HCT116 (cell line): ENCODE data around the gene DYNC2LI1. TPM values are rescaled to one million over a fixed set of nuclear protein-coding genes. Genes with fewer than 3 reads are reported as not detected.

Source experiments
- ATAC-seq: fragments of 200-7000 bp; cut with Tn5 transposase; 2 replicates; pipeline ENCODE4 v1.9.1; 2020; ENCODE audit warnings: mild to moderate bottlenecking, moderate library complexity
- BruUV-seq: library from RNA; stranded (reverse); fragments of 400-500 nt; replicated peaks from 2 replicates; lab custom pipeline; 2021; lab: Mats Ljungman, UMichigan
- CTCF ChIA-PET: fragments of 300-600 bp; sonication (Branson Sonifier 250); formaldehyde crosslinking; loops from one replicate; lab custom pipeline; 2021; ENCODE audit warnings: antibody characterized with exemption; lab: Charles Lee
- POLR2A ChIA-PET: fragments of 300-600, 350-600 bp; sonication (Branson Sonifier 250); formaldehyde crosslinking; loops from one replicate; lab custom pipeline; 2021; ENCODE audit warnings: antibody characterized with exemption; lab: Charles Lee
- RAD21 ChIA-PET, 2 experiments: fragments of 300-600 bp; sonication (Branson Sonifier 250); formaldehyde crosslinking; loops; one replicate each; lab custom pipeline; 2023; ENCODE audit warnings: low total read pairs in 2 of 2; ENCODE audit not compliant: uncharacterized antibody in 2 of 2, unreplicated experiment in 2 of 2, low non-redundant PET in 1 of 2; lab: Charles Lee
- DNase-seq: peaks from one replicate; pipeline ENCODE4 v3.0.0-alpha.2; 2010; ENCODE audit warnings: low read depth, low spot score
- H2AFZ ChIP-seq: fragments of 200-600 bp; shearing (Covaris generic), sonication (generic); 2 replicates; pipeline ENCODE4 v1.6.1; 2017; ENCODE audit warnings: low read depth, mixed run types, mixed read lengths, antibody characterized with exemption, low read length; ENCODE audit not compliant: poor library complexity, severe bottlenecking
- H3K27ac ChIP-seq: 2 replicates; pipeline ENCODE4 v1.5.1; 2012; ENCODE audit warnings: low read depth, low read length
- H3K27me3 ChIP-seq: fragments of 200-600 bp; sonication (generic); 2 replicates; pipeline ENCODE4 v1.6.1; 2016; ENCODE audit warnings: mixed run types, low read length, mixed read lengths; ENCODE audit not compliant: insufficient read depth
- H3K36me3 ChIP-seq, 2 experiments: fragments of 200-500 bp in 1 of 2; fragments of 200-600 bp in 1 of 2; sonication (Bioruptor generic) in 1 of 2; sonication (generic) in 1 of 2; 2 replicates each; pipeline versions ENCODE4 v1.5.1 to v1.6.1; 2014 to 2016; ENCODE audit warnings: low read length in 2 of 2, inconsistent platforms in 1 of 2, mixed read lengths in 1 of 2, mixed run types in 1 of 2; ENCODE audit not compliant: insufficient read depth in 2 of 2, control insufficient read depth in 1 of 2
- H3K4me1 ChIP-seq, 2 experiments: fragments of 200-600 bp in 1 of 2; sonication (generic) in 1 of 2; 2 replicates each; pipeline versions ENCODE4 v1.5.1 to v1.6.1; 2012 to 2017; ENCODE audit warnings: low read length in 2 of 2, inconsistent platforms in 1 of 2, mild to moderate bottlenecking in 1 of 2, mixed read lengths in 1 of 2, mixed run types in 1 of 2, moderate library complexity in 1 of 2; ENCODE audit not compliant: insufficient read depth in 2 of 2, control insufficient read depth in 1 of 2
- H3K4me2 ChIP-seq: fragments of 200-600 bp; sonication (generic); 2 replicates; pipeline ENCODE4 v1.6.1; 2017; ENCODE audit warnings: mixed run types, low read length, mixed read lengths
- H3K4me3 ChIP-seq, 2 experiments: fragments of 200-600 bp in 1 of 2; sonication (generic) in 1 of 2; replicated peaks in 1 of 2; 2 replicates each; pipeline ENCODE4 v1.5.1; 2011 to 2016; ENCODE audit warnings: low read length in 2 of 2, control low read depth in 1 of 2, low read depth in 1 of 2, mild to moderate bottlenecking in 1 of 2, mixed read lengths in 1 of 2, mixed run types in 1 of 2
- H3K79me2 ChIP-seq: fragments of 200-600 bp; sonication (generic); 2 replicates; pipeline ENCODE4 v1.6.1; 2017; ENCODE audit warnings: mild to moderate bottlenecking, mixed run types, low read length, moderate library complexity, mixed read lengths; ENCODE audit not compliant: insufficient read depth
- H3K9ac ChIP-seq: fragments of 200-600 bp; sonication (generic); 2 replicates; pipeline ENCODE4 v1.6.1; 2016; ENCODE audit warnings: low read length, mixed read lengths
- H3K9me2 ChIP-seq: fragments of 200-600 bp; sonication (generic), shearing (Covaris generic); 2 replicates; pipeline ENCODE4 v1.6.1; 2017; ENCODE audit warnings: mixed run types, mild to moderate bottlenecking, moderate library complexity; ENCODE audit not compliant: insufficient read depth
- H3K9me3 ChIP-seq, 2 experiments: fragments of 200-500 bp in 1 of 2; fragments of 200-600 bp in 1 of 2; sonication (Bioruptor generic) in 1 of 2; sonication (generic) in 1 of 2; 2 replicates each; pipeline ENCODE4 v1.6.1; 2014 to 2017; ENCODE audit warnings: low read length in 2 of 2, mixed read lengths in 2 of 2, inconsistent platforms in 1 of 2, low read depth in 1 of 2, mild to moderate bottlenecking in 1 of 2, mixed run types in 1 of 2, moderate library complexity in 1 of 2; ENCODE audit not compliant: control insufficient read depth in 1 of 2, insufficient read depth in 1 of 2
- H4K20me1 ChIP-seq: fragments of 200-600 bp; sonication (generic), shearing (Covaris generic); 2 replicates; pipeline ENCODE4 v1.6.1; 2017; ENCODE audit warnings: mixed run types, mild to moderate bottlenecking, moderate library complexity; ENCODE audit not compliant: insufficient read depth
- CEBPB ChIP-seq: IDR thresholded peaks from 2 replicates; pipeline ENCODE4 v1.6.1; 2012; ENCODE audit warnings: low read depth
- EGR1 ChIP-seq: IDR thresholded peaks from 2 replicates; pipeline ENCODE4 v1.6.1; 2012; ENCODE audit warnings: low read depth
- ELF1 ChIP-seq: IDR thresholded peaks from 2 replicates; pipeline ENCODE4 v1.6.1; 2012; ENCODE audit warnings: low read depth, borderline replicate concordance
- EZH2 ChIP-seq: fragments of 200-600 bp; sonication (generic); IDR thresholded peaks from 2 replicates; pipeline ENCODE4 v1.6.1; 2017; ENCODE audit warnings: antibody characterized with exemption, mixed run types
- EZH2phosphoT487 ChIP-seq: fragments of 200-600 bp; IDR thresholded peaks from 2 replicates; pipeline ENCODE4 v1.6.1; 2018; ENCODE audit warnings: antibody characterized with exemption, borderline replicate concordance
- JUND ChIP-seq: IDR thresholded peaks from 2 replicates; pipeline ENCODE4 v1.6.1; 2012
- POLR2AphosphoS5 ChIP-seq: IDR thresholded peaks from 2 replicates; pipeline ENCODE4 v1.6.1; 2011; ENCODE audit warnings: mild to moderate bottlenecking, low read depth, low read length, moderate library complexity
- RAD21 ChIP-seq: IDR thresholded peaks from 2 replicates; pipeline ENCODE4 v1.6.1; 2012; ENCODE audit warnings: low read depth, mild to moderate bottlenecking
- SP1 ChIP-seq: IDR thresholded peaks from 2 replicates; pipeline ENCODE4 v1.6.1; 2012; ENCODE audit warnings: low read depth
- TCF7L2 ChIP-seq: IDR thresholded peaks from 2 replicates; pipeline ENCODE4 v1.7.0; 2011; ENCODE audit warnings: borderline replicate concordance, inconsistent platforms; ENCODE audit not compliant: insufficient read depth, insufficient read length; ENCODE audit errors: extremely low read depth
- YY1 ChIP-seq: IDR thresholded peaks from 2 replicates; pipeline ENCODE4 v1.6.1; 2011; ENCODE audit warnings: low read length, low read depth, moderate library complexity, mild to moderate bottlenecking; ENCODE audit not compliant: insufficient replicate concordance; ENCODE audit errors: extremely low read depth
- ZBTB33 ChIP-seq: IDR thresholded peaks from 2 replicates; pipeline ENCODE4 v1.6.1; 2011; ENCODE audit warnings: mild to moderate bottlenecking, low read length, moderate library complexity; ENCODE audit not compliant: insufficient replicate concordance; ENCODE audit errors: extremely low read depth
- ZNF274 ChIP-seq: fragments of 200-500 bp; sonication (Bioruptor generic); IDR thresholded peaks from 2 replicates; pipeline ENCODE4 v1.6.1; 2014; ENCODE audit warnings: mild to moderate bottlenecking, low read depth, low read length, inconsistent platforms
- intact Hi-C: fragments of 100-400 bp; cut with micrococcal nuclease; formaldehyde crosslinking; loops from 2 replicates; pipeline ENCODE4 v1.10.0; 2022
- total RNA-seq: library from RNA; stranded (reverse); gene quantifications from one replicate; pipeline ENCODE4 v1.2.1, GENCODE V29; 2021; ENCODE audit not compliant: unreplicated experiment
- TF ChIP-seq, protein P1 (sequence below): IDR thresholded peaks from 2 replicates; pipeline ENCODE4 v1.6.1; 2012
- TF ChIP-seq, protein P2 (sequence below): IDR thresholded peaks from 2 replicates; pipeline ENCODE4 v1.6.1; 2012; ENCODE audit warnings: low read depth

DYNC2LI1 gene
- total RNA-seq, 1 experiment from 2014 or later: 16.7 TPM

GRCh38 chr2:43738257-43738656 is 35.6 kb upstream of the DYNC2LI1 start:
- H3K9me3 ChIP-seq: no peaks in the 10 kb centered on the region
- intact Hi-C loops: no loop called here
- H3K27ac ChIP-seq: no peak overlapping the region
- no peaks in the 10 kb centered on the region for H4K20me1 ChIP-seq
- peaks cover 2 to 12% of the 10 kb centered on the region in 2 experiments; a peak in 3 of 4 replicates for H3K4me1 ChIP-seq
- TF ChIP-seq EZH2phosphoT487: no peak
- ChIA-PET CTCF (no interaction called here), POLR2A (no interaction called here), RAD21 (no interaction called here)
- DNase-seq (no peak), ATAC-seq (no peak)
- H3K4me3 ChIP-seq: no peak overlapping the region
- H3K79me2 ChIP-seq: no peaks in the 10 kb centered on the region
- H3K36me3 ChIP-seq: peaks cover 0 to 3% of the 10 kb centered on the region in 2 experiments; a peak in 1 of 4 replicates
- H3K4me2 ChIP-seq: no peak overlapping the region
- BruUV-seq: no TSS peak
- no peak overlapping the region for H3K9ac ChIP-seq
- no peak overlapping the region for H2AFZ ChIP-seq
- H3K27me3 ChIP-seq: no peaks in the 10 kb centered on the region
- H3K9me2 ChIP-seq: no peaks in the 10 kb centered on the region

DNA sequence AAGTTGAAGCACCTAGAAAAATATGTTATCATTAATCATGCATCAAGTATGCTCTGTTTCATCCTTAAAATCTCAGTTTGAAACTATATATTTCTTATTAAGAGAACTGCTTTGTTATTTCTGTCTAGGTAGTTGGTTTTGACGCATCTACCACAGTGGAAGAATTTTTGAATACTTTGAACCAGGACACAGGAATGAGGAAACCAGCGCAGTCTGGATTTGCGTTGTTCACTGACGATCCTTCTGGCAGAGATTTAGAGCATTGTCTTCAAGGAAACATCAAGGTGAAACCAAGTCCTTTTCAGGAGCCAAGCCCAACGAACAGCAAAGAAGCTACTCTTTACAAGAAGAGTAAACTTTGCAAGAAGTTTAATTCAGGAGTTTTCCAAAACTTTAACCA is 30.1 kb upstream of the DYNC2LI1 start:
- H2AFZ ChIP-seq: no peak overlapping the region
- ATAC-seq (no peak), DNase-seq (no peak)
- no peak overlapping the region for H3K27ac ChIP-seq
- CTCF ChIA-PET: no interaction called here
- H4K20me1 ChIP-seq: no peaks in the 10 kb centered on the region
- peaks cover 0 to 3% of the 10 kb centered on the region in 2 experiments; a peak in 1 of 4 replicates for H3K36me3 ChIP-seq
- H3K9ac ChIP-seq: no peak overlapping the region
- H3K4me2 ChIP-seq: no peak overlapping the region
- intact Hi-C loops: no loop called here
- H3K27me3 ChIP-seq: no peaks in the 10 kb centered on the region
- no peaks in the 10 kb centered on the region for H3K9me2 ChIP-seq
- H3K9me3 ChIP-seq: no peaks in the 10 kb centered on the region
- no peak overlapping the region for H3K4me3 ChIP-seq
- peaks cover 6 to 7% of the 10 kb centered on the region in 2 experiments; a peak in 1 of 4 replicates for H3K4me1 ChIP-seq
- RAD21 ChIA-PET: no interaction called here
- no peaks in the 10 kb centered on the region for H3K79me2 ChIP-seq
- BruUV-seq: no TSS peak
- POLR2A ChIA-PET: no interaction called here
- TF ChIP-seq POLR2AphosphoS5 (no peak), EZH2phosphoT487 (no peak), ELF1 (no peak), EGR1 (no peak), EZH2 (no peak), ZBTB33 (no peak), RAD21 (no peak), JUND (no peak), CEBPB (no peak), TCF7L2 (no peak), YY1 (no peak), SP1 (no peak), ZNF274 (no peak)
- TF ChIP-seq, protein P1, sequence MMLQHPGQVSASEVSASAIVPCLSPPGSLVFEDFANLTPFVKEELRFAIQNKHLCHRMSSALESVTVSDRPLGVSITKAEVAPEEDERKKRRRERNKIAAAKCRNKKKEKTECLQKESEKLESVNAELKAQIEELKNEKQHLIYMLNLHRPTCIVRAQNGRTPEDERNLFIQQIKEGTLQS: no peak
- TF ChIP-seq, protein P2, sequence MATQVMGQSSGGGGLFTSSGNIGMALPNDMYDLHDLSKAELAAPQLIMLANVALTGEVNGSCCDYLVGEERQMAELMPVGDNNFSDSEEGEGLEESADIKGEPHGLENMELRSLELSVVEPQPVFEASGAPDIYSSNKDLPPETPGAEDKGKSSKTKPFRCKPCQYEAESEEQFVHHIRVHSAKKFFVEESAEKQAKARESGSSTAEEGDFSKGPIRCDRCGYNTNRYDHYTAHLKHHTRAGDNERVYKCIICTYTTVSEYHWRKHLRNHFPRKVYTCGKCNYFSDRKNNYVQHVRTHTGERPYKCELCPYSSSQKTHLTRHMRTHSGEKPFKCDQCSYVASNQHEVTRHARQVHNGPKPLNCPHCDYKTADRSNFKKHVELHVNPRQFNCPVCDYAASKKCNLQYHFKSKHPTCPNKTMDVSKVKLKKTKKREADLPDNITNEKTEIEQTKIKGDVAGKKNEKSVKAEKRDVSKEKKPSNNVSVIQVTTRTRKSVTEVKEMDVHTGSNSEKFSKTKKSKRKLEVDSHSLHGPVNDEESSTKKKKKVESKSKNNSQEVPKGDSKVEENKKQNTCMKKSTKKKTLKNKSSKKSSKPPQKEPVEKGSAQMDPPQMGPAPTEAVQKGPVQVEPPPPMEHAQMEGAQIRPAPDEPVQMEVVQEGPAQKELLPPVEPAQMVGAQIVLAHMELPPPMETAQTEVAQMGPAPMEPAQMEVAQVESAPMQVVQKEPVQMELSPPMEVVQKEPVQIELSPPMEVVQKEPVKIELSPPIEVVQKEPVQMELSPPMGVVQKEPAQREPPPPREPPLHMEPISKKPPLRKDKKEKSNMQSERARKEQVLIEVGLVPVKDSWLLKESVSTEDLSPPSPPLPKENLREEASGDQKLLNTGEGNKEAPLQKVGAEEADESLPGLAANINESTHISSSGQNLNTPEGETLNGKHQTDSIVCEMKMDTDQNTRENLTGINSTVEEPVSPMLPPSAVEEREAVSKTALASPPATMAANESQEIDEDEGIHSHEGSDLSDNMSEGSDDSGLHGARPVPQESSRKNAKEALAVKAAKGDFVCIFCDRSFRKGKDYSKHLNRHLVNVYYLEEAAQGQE: no peak
